HepG2 (cell line): ENCODE measurements around the gene SERHL2. TPM values are rescaled to one million over a fixed set of nuclear protein-coding genes. Genes with fewer than 3 reads are reported as not detected.

Source experiments
- AKAP8 ChIP-seq: sonication (generic); formaldehyde crosslinking; IDR thresholded peaks from 2 replicates; pipeline ENCODE4 v1.5.1; 2020; ENCODE audit warnings: mild to moderate bottlenecking, missing genetic modification reagents
- ARNT2 ChIP-seq: sonication (generic); formaldehyde crosslinking; IDR thresholded peaks from 2 replicates; pipeline ENCODE4 v1.8.0; 2022; ENCODE audit warnings: mild to moderate bottlenecking, low read depth, missing genetic modification reagents, moderate library complexity
- BCL3 ChIP-seq: sonication (generic); formaldehyde crosslinking; IDR thresholded peaks from 2 replicates; pipeline ENCODE4 v1.5.1; 2020; ENCODE audit warnings: mild to moderate bottlenecking, missing genetic modification reagents, moderate library complexity
- ELF1 ChIP-seq: sonication (generic); formaldehyde crosslinking; IDR thresholded peaks from 2 replicates; pipeline ENCODE4 v1.4.0; 2020; ENCODE audit warnings: missing genetic modification reagents
- HOXA3 ChIP-seq: sonication (generic); formaldehyde crosslinking; IDR thresholded peaks from 2 replicates; pipeline ENCODE4 v1.5.0; 2020; ENCODE audit warnings: missing genetic modification reagents
- KAT2B ChIP-seq: fragments of 150-350 bp; IDR thresholded peaks from 2 replicates; pipeline ENCODE4 v1.6.1; 2014; ENCODE audit warnings: low read depth, low read length, borderline replicate concordance
- KLF6 ChIP-seq: IDR thresholded peaks from 2 replicates; pipeline ENCODE4 v1.8.0; 2016; ENCODE audit warnings: missing biosample characterization, missing genetic modification reagents
- MBD4 ChIP-seq: IDR thresholded peaks from 2 replicates; pipeline ENCODE4 v1.6.1; 2012; ENCODE audit warnings: low read length, inconsistent platforms, borderline replicate concordance
- NPAS2 ChIP-seq: sonication (generic); formaldehyde crosslinking; IDR thresholded peaks from 2 replicates; pipeline ENCODE4 v1.8.0; 2022; ENCODE audit warnings: mild to moderate bottlenecking, missing genetic modification reagents, borderline replicate concordance
- PAX8 ChIP-seq: sonication (generic); formaldehyde crosslinking; IDR thresholded peaks from 2 replicates; pipeline ENCODE4 v1.8.0; 2022; ENCODE audit warnings: mild to moderate bottlenecking, missing genetic modification reagents, borderline replicate concordance
- SPEN ChIP-seq: sonication (generic); formaldehyde crosslinking; IDR thresholded peaks from 2 replicates; pipeline ENCODE4 v1.5.1; 2020; ENCODE audit warnings: low read depth, mild to moderate bottlenecking, missing genetic modification reagents
- SSRP1 ChIP-seq: IDR thresholded peaks from 2 replicates; pipeline ENCODE4 v1.6.1; 2016; ENCODE audit warnings: control low read depth
- TEAD2 ChIP-seq: sonication (generic); formaldehyde crosslinking; IDR thresholded peaks from 2 replicates; pipeline ENCODE4 v1.9.0; 2021; ENCODE audit warnings: missing genetic modification reagents
- YY1 ChIP-seq: IDR thresholded peaks from 2 replicates; pipeline ENCODE4 v1.6.1; 2011; ENCODE audit warnings: low read length, low read depth, moderate library complexity, mild to moderate bottlenecking; ENCODE audit not compliant: insufficient read depth, insufficient replicate concordance
- ZFP90 ChIP-seq: sonication (generic); formaldehyde crosslinking; IDR thresholded peaks from 2 replicates; pipeline ENCODE4 v1.8.0; 2022; ENCODE audit warnings: missing genetic modification reagents, mild to moderate bottlenecking, inconsistent platforms, borderline replicate concordance
- ZMYM4 ChIP-seq: sonication (generic); formaldehyde crosslinking; IDR thresholded peaks from 2 replicates; pipeline ENCODE4 v1.8.1; 2023; ENCODE audit warnings: mild to moderate bottlenecking, missing genetic modification reagents
- ZNF124 ChIP-seq: sonication (generic); formaldehyde crosslinking; IDR thresholded peaks from 2 replicates; pipeline ENCODE4 v1.4.0; 2020; ENCODE audit warnings: missing genetic modification reagents
- ZNF207 ChIP-seq: fragments of 450-650 bp; IDR thresholded peaks from 2 replicates; pipeline ENCODE4 v1.6.1; 2016; ENCODE audit warnings: antibody characterized with exemption, borderline replicate concordance
- ZNF652 ChIP-seq: IDR thresholded peaks from 2 replicates; pipeline ENCODE4 v1.6.1; 2016; ENCODE audit warnings: low read depth, borderline replicate concordance
- ZNF792 ChIP-seq: IDR thresholded peaks from 2 replicates; pipeline ENCODE4 v1.6.1; 2016
- polyA plus RNA-seq, 8 experiments: library from polyadenylated mRNA; depleted of rRNA in 3 of 8; stranded (reverse) in 7 of 8; unstranded in 1 of 8; fragments of >200 nt; fragmentation: Illumina TruSeq in 4 of 8; extraction: Trizol in 4 of 8; gene quantifications; 2 replicates each; pipeline versions ENCODE4 v1.2.1 to v1.2.3, GENCODE V29; 2011 to 2016; ENCODE audit warnings: low read depth in 4 of 8, missing spikeins in 1 of 8, mixed read lengths in 1 of 8; ENCODE audit not compliant: insufficient read depth in 1 of 8
- total RNA-seq, 5 experiments: library from RNA; depleted of rRNA; stranded (reverse); fragments of >200 nt; fragmentation: Illumina TruSeq; extraction: Trizol; gene quantifications; 2 replicates each; pipeline ENCODE4 v1.2.3, GENCODE V29; 2016; ENCODE audit warnings: low read depth in 1 of 5
- TF ChIP-seq, protein P1 (sequence below): sonication (generic); formaldehyde crosslinking; IDR thresholded peaks from 2 replicates; pipeline ENCODE4 v1.4.0; 2020; ENCODE audit warnings: mild to moderate bottlenecking, missing genetic modification reagents
- TF ChIP-seq, protein P2 (sequence below): IDR thresholded peaks from 2 replicates; pipeline ENCODE4 v1.6.1; 2016; ENCODE audit warnings: low read depth, missing genetic modification reagents, missing compliant biosample characterization
- TF ChIP-seq, protein P3 (sequence below): sonication (generic); formaldehyde crosslinking; IDR thresholded peaks from 2 replicates; pipeline ENCODE4 v1.4.0; 2020; ENCODE audit warnings: missing genetic modification reagents

The SERHL2 gene
- total and polyA plus RNA-seq, 2 of the 13 experiments (the other 11 are each of a cell fraction or from before 2014, with no cell fraction given) = 1.0 to 1.8 TPM

DNA sequence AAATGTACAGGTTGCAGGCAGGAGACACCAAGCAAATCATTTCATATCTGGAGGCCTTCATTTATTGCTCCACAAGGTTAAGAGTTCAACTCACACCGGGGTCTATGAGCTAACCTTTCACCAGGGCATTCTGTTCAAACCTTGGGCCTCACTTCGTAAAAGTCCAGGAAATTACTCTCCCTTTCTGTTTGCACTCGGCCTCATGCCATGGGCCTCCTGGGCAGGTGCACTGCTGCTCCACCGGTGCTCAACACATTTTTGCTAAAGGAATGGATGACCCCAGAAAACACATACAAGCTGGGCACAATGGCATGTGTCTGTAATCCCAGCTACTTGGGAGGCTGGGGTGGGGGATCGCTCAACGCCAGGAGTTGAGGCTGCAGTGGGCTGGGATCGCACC is 17.6 kb upstream of the SERHL2 start (continued):
- TF ChIP-seq, protein P1, sequence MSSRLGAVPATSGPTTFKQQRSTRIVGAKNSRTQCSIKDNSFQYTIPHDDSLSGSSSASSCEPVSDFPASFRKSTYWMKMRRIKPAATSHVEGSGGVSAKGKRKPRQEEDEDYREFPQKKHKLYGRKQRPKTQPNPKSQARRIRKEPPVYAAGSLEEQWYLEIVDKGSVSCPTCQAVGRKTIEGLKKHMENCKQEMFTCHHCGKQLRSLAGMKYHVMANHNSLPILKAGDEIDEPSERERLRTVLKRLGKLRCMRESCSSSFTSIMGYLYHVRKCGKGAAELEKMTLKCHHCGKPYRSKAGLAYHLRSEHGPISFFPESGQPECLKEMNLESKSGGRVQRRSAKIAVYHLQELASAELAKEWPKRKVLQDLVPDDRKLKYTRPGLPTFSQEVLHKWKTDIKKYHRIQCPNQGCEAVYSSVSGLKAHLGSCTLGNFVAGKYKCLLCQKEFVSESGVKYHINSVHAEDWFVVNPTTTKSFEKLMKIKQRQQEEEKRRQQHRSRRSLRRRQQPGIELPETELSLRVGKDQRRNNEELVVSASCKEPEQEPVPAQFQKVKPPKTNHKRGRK (CRISPR knock-in tag) = no peak
- TF ChIP-seq ZNF792 (CRISPR knock-in tag) (no peak), HOXA3 (CRISPR knock-in tag) (peak; percentile 45; the same call in 1 of the 2 replicates), ZNF124 (CRISPR knock-in tag) (no peak), SPEN (CRISPR knock-in tag) (0 out of 2 replicates have a peak, but pooled peaks have one; percentile 23), PAX8 (CRISPR knock-in tag) (no peak), ELF1 (CRISPR knock-in tag) (no peak), NPAS2 (no peak), ZMYM4 (no peak), ZNF207 (no peak), AKAP8 (CRISPR knock-in tag) (no peak), ARNT2 (CRISPR knock-in tag) (0 out of 2 replicates have a peak, but pooled peaks have one; percentile 33), MBD4 (no peak), YY1 (no peak), ZNF652 (no peak), ZFP90 (no peak), TEAD2 (CRISPR knock-in tag) (no peak), KAT2B (no peak), KLF6 (CRISPR knock-in tag) (no peak), SSRP1 (CRISPR knock-in tag) (no peak), BCL3 (CRISPR knock-in tag) (no peak)
- TF ChIP-seq, protein P2, sequence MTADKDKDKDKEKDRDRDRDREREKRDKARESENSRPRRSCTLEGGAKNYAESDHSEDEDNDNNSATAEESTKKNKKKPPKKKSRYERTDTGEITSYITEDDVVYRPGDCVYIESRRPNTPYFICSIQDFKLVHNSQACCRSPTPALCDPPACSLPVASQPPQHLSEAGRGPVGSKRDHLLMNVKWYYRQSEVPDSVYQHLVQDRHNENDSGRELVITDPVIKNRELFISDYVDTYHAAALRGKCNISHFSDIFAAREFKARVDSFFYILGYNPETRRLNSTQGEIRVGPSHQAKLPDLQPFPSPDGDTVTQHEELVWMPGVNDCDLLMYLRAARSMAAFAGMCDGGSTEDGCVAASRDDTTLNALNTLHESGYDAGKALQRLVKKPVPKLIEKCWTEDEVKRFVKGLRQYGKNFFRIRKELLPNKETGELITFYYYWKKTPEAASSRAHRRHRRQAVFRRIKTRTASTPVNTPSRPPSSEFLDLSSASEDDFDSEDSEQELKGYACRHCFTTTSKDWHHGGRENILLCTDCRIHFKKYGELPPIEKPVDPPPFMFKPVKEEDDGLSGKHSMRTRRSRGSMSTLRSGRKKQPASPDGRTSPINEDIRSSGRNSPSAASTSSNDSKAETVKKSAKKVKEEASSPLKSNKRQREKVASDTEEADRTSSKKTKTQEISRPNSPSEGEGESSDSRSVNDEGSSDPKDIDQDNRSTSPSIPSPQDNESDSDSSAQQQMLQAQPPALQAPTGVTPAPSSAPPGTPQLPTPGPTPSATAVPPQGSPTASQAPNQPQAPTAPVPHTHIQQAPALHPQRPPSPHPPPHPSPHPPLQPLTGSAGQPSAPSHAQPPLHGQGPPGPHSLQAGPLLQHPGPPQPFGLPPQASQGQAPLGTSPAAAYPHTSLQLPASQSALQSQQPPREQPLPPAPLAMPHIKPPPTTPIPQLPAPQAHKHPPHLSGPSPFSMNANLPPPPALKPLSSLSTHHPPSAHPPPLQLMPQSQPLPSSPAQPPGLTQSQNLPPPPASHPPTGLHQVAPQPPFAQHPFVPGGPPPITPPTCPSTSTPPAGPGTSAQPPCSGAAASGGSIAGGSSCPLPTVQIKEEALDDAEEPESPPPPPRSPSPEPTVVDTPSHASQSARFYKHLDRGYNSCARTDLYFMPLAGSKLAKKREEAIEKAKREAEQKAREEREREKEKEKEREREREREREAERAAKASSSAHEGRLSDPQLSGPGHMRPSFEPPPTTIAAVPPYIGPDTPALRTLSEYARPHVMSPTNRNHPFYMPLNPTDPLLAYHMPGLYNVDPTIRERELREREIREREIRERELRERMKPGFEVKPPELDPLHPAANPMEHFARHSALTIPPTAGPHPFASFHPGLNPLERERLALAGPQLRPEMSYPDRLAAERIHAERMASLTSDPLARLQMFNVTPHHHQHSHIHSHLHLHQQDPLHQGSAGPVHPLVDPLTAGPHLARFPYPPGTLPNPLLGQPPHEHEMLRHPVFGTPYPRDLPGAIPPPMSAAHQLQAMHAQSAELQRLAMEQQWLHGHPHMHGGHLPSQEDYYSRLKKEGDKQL (CRISPR knock-in tag) = no peak
- TF ChIP-seq, protein P3, sequence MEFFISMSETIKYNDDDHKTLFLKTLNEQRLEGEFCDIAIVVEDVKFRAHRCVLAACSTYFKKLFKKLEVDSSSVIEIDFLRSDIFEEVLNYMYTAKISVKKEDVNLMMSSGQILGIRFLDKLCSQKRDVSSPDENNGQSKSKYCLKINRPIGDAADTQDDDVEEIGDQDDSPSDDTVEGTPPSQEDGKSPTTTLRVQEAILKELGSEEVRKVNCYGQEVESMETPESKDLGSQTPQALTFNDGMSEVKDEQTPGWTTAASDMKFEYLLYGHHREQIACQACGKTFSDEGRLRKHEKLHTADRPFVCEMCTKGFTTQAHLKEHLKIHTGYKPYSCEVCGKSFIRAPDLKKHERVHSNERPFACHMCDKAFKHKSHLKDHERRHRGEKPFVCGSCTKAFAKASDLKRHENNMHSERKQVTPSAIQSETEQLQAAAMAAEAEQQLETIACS (CRISPR knock-in tag) = no peak
